Activated CD8-positive, alpha-beta memory T cell treated with anti-CD3 and anti-CD28 coated beads for 4 hours (primary cell): Measurements from ENCODE around the gene SELENOV.

Experiments used
- DNase-seq, 2 donors: peaks; one replicate each; pipeline ENCODE4 v3.0.0-alpha.2; 2020; ENCODE audit warnings: low read depth in 2 of 2

The SELENOV gene

DNA sequence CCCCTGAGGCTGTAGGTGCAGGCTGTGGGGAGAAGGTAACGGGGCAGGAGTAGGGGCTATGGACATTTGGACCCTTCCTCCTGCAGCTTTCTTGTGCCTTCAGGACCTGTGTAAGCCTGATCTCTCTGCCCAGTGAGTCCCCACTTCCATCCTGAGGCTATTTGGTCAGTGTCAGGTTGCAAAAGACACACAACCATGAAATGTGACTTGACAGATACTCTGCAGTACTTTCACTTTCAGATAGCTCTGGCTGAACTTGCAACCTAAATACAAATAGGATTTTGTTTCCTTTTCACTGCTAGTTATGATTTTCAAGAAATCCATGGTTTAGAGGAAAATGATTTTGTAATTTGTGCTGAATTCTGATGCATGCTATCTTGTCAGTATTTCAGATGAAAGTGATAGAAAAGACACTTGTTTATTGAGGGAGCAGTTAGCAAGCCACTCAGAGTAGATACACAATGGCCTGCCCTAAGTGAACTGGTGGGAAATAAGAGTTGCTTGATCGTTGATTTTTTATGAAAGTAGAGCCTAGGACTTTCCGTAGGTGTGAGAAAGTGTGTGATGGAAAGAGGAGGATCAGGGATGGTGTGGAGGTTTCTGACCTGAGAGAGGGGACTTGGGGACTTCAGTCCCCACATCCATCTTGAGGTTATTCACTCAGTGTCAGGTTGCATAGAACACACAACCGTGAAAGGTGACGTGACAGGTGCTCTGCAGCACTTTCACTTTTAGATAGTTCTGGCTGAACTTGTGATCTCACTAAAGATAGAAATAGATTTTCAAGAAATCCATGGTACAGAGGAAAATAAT is 43.1 kb downstream of the SELENOV start:
- DNase-seq, result no peak

DNA sequence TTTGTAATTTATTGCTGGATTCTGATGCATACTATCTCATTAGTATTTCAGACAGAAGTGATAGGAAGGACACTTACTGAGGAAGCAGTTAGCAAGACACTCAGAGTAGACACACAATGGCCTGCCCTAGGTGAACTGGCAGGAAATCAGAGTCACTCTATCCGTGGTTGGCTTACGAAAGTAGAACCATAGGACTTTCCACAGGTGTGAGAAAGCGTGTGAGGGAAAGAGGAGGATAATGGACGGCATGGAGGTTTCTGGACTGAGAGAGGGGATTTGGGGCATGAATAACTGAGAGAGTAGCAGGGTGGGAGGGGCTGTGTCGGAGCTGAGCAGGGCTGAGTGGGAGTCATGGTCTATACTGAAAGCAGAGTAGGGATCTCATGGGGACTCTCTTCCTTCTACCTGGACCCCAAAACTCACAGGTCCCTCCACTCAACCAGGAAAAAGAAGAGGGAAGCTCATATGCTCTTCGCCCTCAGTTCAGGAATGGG is 43.7 kb downstream of the SELENOV start:
- DNase-seq, result no peak

DNA sequence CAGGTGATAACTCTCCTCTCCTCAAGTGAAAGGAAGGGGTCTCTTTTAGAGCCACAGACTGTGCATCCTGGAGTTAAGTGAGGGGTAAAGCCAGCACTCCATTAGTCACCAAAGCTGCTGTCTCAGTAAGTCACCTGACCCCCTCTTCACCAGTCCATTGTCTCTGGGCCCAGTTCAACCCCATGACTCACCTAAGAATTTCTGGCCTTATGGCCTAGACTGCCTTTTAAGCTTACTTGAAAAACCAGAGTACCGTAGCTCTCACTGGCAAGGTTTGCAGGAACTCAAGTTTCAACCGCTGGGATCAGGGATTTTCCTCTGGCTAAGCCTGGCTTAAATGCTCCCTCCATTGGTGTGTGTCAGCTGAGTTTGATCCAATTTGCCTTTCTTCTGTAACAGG is 48.5 kb downstream of the SELENOV start:
- DNase-seq, result no peak

DNA sequence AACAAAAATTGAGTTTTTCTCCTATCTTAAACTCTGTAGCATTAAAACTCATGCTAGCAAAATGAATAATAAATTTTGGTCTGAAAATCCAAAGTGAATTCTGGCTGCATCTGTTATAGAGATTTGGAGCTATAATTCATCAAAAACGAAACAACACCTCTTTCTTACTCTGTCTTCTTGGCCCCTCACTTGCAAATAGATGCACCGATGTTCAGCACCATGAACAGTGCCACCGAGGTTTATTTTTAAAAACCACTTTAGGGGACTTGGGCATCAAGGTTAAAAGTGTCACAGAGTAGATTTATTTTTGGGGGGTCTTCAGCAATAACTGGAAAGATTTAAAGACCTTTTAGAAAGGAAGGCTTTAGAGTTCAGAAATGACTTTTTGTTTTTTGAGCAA is 51.1 kb downstream of the SELENOV start:
- no peak for DNase-seq

DNA sequence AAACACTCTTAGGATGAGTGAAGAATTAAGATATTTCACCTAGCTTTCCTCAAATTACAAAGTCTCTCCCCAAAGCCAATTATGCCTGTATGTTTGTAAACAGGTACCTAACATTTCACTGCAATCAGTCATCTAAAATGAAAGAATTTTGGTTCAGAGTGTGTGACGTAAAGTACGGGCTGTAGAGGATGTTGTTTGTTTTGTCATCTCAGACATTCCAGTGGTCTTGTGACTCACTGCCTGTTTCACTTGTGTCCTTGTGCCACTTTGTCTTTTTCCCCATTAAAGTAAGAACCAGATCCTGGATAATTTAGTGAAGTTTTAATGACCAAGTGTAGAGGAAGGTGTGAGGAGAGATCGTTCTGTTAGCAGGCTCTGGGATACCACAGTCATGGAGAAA is 53.7 kb downstream of the SELENOV start:
- no peak for DNase-seq
